AG04450 (cell line): ENCODE measurements around the gene RPS6KB2. TPM values are rescaled to one million over a fixed set of nuclear protein-coding genes. Genes with fewer than 3 reads are reported as not detected.
A peak's percentile ranks its signal among the peaks of the same experiment; 100 is the strongest.

Source experiments
- CTCF ChIA-PET: fragments of 300-600, 350-600 bp; formaldehyde crosslinking; extraction: SDS; loops from one replicate; lab custom pipeline; 2022; ENCODE audit warnings: antibody characterized with exemption, inconsistent platforms; lab: Charles Lee
- POLR2A ChIA-PET: fragments of 350-600 bp; formaldehyde crosslinking; extraction: SDS; loops from one replicate; lab custom pipeline; 2021; ENCODE audit warnings: antibody characterized with exemption, inconsistent platforms; lab: Yijun Ruan, JAX
- DNase-seq: peaks from one replicate; pipeline ENCODE4 v3.0.0-alpha.2; 2011; ENCODE audit warnings: low read depth, low spot score
- H3K27ac ChIP-seq: one replicate; pipeline ENCODE4 v1.5.1; 2012; ENCODE audit warnings: low read depth, low read length, control low read depth
- H3K27me3 ChIP-seq: one replicate; pipeline ENCODE4 v1.6.0; 2012; ENCODE audit warnings: low read length; ENCODE audit not compliant: control insufficient read depth, insufficient read depth
- H3K4me3 ChIP-seq: 2 replicates; pipeline ENCODE4 v1.5.1; 2011; ENCODE audit warnings: mild to moderate bottlenecking, low read depth, low read length, control low read depth
- H3K9me3 ChIP-seq: 2 replicates; pipeline ENCODE4 v1.5.1; 2012; ENCODE audit warnings: low read length; ENCODE audit not compliant: control insufficient read depth, insufficient read depth
- CTCF ChIP-seq: IDR thresholded peaks from 2 replicates; pipeline ENCODE4 v1.5.1; 2011; ENCODE audit warnings: low read depth, low read length, control low read depth, inconsistent platforms
- polyA plus RNA-seq: library from polyadenylated mRNA; depleted of rRNA; stranded (reverse); fragments of >200 nt; gene quantifications from 2 replicates; pipeline ENCODE4 v1.2.3, GENCODE V29; 2011

Gene RPS6KB2
- polyA plus RNA-seq, 1 experiment: 36.0 TPM

- Histone ChIP-seq H3K27me3 (no peaks in the 10 kb centered on the region), H3K27ac (no peak overlapping the region), H3K4me3 (no peak overlapping the region), H3K9me3 (no peaks in the 10 kb centered on the region)
- ChIA-PET POLR2A (interaction anchor here (0.5 to 1.5 kb wide), 13 partner anchors 9 to 123 kb away, joined by 3 to 16 read pairs (median 4); partner anchors contain the start of genes CLCF1, POLD4, RAD9A and SSH3), CTCF (interaction anchor here (0.6 to 24.1 kb wide), 22 partner anchors 8 to 233 kb away, joined by 3 to 716 read pairs (median 5); partner anchors contain the start of genes ANKRD13D, CORO1B, GRK2 and POLD4)
- peak; percentile 99 for TF ChIP-seq CTCF
- no peak for DNase-seq
These were observed 45.8 kb upstream of the RPS6KB2 start for GRCh38 chr11:67382276-67383136.

- Histone ChIP-seq H3K27ac (no peak overlapping the region), H3K27me3 (no peaks in the 10 kb centered on the region), H3K4me3 (no peak overlapping the region), H3K9me3 (no peaks in the 10 kb centered on the region)
- ChIA-PET CTCF (interaction anchor here (24.1 kb wide), 1 partner anchor 27 kb away, joined by 716 read pairs; the partner anchor contains the start of gene POLD4), POLR2A (interaction anchor here (0.7 to 0.9 kb wide), 2 partner anchors 12 to 198 kb away, joined by 3 to 4 read pairs; partner anchors contain the start of genes CLCF1 and GSTP1)
- TF ChIP-seq CTCF: no peak
- no peak for DNase-seq
These were observed 43.4 kb upstream of the RPS6KB2 start for GRCh38 chr11:67384851-67385366.

- POLR2A ChIA-PET: interaction anchor here (0.6 to 0.7 kb wide), 2 partner anchors 35 to 84 kb away, joined by 4 to 5 read pairs; partner anchors contain the start of gene SSH3
- no peak for TF ChIP-seq CTCF
- no peak for DNase-seq
- H3K9me3 ChIP-seq: no peaks in the 10 kb centered on the region
- CTCF ChIA-PET: interaction anchor here (0.6 to 24.1 kb wide), 3 partner anchors 15 to 67 kb away, joined by 3 to 716 read pairs (median 3); partner anchors contain the start of gene POLD4
- H3K27me3 ChIP-seq: no peaks in the 10 kb centered on the region
- no peak overlapping the region for H3K27ac ChIP-seq
- no peak overlapping the region for H3K4me3 ChIP-seq
These were observed 41.2 kb upstream of the RPS6KB2 start for GRCh38 chr11:67387069-67387468.

- Histone ChIP-seq H3K27ac (no peak overlapping the region), H3K4me3 (no peak overlapping the region), H3K9me3 (no peaks in the 10 kb centered on the region), H3K27me3 (no peaks in the 10 kb centered on the region)
- POLR2A ChIA-PET: no interaction called here
- CTCF ChIA-PET: interaction anchor here (24.1 kb wide), 1 partner anchor 29 kb away, joined by 716 read pairs; the partner anchor contains the start of gene POLD4
- DNase-seq: no peak
- TF ChIP-seq CTCF: no peak
These were observed 40.8 kb upstream of the RPS6KB2 start for GRCh38 chr11:67387518-67387917.
